IPS-NIHi7 (cell line): ENCODE measurements around the gene COL21A1.
"Not testable (repeated sequence)": the region's sequence is repeated elsewhere in the genome, so short reads cannot be mapped to it uniquely, and the experiment has no call there.

Experiments used
- DNase-seq: peaks from one replicate; pipeline ENCODE4 v3.0.0; 2012; ENCODE audit warnings: mixed read lengths; ENCODE audit errors: extremely low spot score

Gene COL21A1

GRCh38 chr6:56048601-56049000 is 198.8 kb downstream of the COL21A1 start:
- DNase-seq, result no peak

GRCh38 chr6:56047931-56048540 is 199.3 kb downstream of the COL21A1 start:
- no peak for DNase-seq

- DNase-seq, result no peak
Observed at GRCh38 chr6:56046576-56046975, 200.8 kb downstream of the COL21A1 start.

GRCh38 chr6:56043761-56044160 is 203.6 kb downstream of the COL21A1 start:
- no peak for DNase-seq

- DNase-seq, result no peak
Observed at GRCh38 chr6:56043076-56043475, 204.3 kb downstream of the COL21A1 start.

DNA sequence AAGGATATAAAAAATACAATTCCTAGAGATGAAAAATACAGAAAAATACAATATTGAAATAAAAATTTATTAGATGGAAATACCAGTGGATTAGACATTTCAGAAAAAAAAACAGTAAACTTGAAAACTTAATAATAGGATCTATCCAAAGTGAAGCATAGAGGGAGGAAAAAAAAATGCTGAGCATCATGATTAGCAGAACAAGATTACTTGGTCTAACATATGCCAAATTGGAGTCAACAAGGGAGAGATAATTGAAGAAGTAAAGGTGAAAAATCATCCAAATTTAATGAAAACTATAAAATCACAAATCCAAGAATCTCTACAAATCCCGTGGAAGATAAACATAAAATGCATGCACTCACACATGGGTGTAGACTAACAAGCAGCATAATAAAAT is 205.8 kb downstream of the COL21A1 start:
- no peak for DNase-seq

DNA sequence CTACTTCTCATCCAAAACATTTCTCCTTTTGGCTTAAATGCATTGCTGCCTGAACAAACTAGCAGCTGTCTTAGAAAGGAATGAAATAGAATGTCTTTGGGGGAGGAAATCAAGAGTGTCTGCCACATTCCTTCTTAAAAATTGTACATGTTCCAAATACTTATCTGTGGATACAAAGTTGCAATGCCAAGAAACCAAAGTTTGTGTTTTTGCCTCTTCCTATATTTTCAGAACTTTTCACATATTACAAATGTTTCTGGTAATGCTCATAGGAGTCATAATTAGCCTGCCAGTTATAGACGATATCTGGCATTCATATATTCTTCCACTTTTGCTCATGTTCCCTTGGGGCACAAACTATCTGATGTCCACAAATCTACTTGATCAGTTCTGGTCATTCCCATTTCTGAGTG is 206.5 kb downstream of the COL21A1 start:
- no peak for DNase-seq

GRCh38 chr6:56040223-56040622 is 207.2 kb downstream of the COL21A1 start:
- no peak for DNase-seq

- no peak for DNase-seq
Observed at GRCh38 chr6:56038764-56039163, 208.6 kb downstream of the COL21A1 start.

- no peak for DNase-seq
Observed at GRCh38 chr6:56037601-56038000, 209.8 kb downstream of the COL21A1 start.

GRCh38 chr6:56036916-56037600 is 210.3 kb downstream of the COL21A1 start:
- no peak for DNase-seq

DNA sequence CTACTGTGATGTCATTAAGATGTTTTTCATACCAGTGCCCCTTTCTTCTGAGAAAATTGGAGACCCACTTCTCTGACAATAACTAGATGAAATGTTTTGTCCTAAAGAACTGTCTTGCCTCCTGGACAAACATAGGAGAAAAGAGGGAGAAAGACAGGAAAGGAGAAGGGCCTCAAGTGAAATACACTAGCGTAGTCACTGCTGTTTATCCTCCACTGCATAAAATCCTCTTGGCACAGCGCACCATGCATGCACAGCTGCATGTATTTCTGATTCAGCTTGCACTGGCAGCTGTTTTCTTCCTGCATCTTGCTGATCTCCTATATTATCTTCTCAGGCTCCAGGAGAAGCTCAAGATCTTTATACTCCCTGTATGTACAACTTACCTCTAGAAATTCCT is 214.0 kb downstream of the COL21A1 start:
- DNase-seq, result no peak

DNA sequence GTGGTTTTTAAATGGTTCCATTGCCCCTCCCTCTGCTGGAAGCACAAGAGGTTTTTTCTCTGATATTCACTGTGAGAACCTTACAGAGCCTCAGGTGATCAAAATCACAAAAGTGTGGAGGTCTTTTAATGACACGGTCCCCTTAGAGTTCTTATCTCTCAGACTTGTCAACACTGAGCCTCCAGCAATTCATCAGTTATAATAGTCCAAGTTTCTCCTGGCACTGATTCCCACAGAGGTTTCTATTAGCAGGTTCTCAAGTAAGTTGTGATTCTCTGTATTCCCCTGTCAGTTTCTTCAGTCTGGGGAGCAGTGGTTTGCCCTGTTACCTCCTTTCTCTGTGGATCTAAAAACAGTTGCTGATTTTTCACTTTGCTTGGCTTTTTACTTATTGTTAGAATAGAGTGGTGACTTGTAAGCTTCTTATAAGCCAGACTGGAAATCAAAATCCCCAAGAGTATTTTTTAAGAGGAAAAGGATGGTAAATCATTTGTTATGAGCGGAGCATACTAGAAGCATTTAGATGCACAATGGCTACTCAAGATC is 214.6 kb downstream of the COL21A1 start:
- DNase-seq, result no peak

DNA sequence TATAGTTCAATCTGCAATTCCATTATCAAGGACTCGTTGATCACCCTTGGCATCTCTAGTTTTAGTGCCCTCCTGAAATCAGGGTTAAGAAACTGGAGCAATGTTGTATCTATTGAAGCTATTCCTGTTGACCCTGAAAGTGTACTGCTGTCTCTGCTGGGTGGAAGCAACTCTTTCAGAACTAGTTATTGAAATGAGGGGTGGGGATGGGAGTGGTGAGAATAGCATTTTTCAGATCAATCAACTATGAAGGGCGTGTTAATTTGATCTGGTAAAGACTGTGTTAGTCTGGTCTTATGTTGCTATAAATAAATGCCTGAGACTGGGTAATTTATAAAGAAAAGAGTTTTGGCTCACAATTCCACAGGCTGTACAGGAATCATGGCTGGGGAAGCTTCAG is 219.5 kb downstream of the COL21A1 start:
- no peak for DNase-seq

GRCh38 chr6:56026455-56027180 is 220.8 kb downstream of the COL21A1 start:
- DNase-seq, result no peak

DNA sequence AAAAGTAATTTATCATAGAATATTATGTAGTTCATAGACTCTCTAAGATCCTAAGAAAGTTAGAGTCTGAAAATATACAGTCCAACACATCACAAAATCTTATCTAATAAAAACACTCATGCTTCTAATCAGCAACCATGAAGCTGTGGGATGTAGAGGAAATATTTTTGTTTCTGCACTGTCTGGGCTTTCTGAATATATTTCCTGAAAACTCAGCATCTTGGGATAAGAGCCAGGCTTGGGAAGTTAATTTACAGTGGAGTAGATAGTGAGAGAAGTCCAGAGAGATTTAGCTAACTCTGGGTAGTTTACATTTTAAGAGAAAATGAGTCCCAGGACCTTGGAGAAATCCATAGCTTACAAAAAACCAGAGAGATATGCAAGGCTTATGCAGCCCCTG is 221.6 kb downstream of the COL21A1 start:
- DNase-seq, result no peak

- DNase-seq, result no peak
Observed at GRCh38 chr6:56024931-56025330, 222.4 kb downstream of the COL21A1 start.

- DNase-seq, result no peak
Observed at GRCh38 chr6:56023829-56024228, 223.6 kb downstream of the COL21A1 start.

DNA sequence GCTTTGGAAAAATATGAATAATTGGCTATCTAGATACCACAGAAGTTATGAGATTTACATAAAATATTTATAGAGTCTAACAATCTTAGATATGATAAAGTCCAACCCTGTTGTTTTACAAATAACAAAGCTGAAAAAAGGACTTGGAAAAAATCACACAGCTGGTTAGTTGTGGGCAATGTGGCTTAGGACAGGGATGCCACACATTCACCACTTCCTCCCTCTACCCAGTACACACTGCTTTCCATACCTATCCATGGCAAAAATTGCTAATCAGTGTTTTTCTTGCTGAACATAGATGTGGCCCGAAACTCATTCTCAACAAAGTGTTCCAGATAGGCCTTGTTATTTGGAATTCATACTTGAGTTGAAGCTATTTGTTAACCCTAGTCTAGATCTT is 224.7 kb downstream of the COL21A1 start:
- DNase-seq, result no peak

DNA sequence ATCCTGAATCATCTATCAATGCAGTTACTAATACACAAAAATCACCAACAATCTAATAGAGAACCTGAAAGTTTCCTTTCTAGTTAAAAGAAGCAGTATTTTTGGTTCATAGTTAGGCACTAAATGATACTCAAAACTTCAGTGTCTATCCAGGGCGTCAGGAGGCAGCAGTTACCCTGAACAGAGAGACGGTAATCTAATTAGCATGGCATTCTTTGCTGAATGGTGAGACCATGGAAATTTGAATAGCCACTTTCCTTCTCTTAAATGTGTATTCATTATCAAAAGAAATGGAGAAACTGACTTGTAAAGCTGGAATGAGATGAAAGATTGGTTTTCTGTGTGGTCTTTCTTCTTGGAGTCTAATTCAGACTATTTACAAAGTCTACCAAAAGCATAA is 225.4 kb downstream of the COL21A1 start:
- DNase-seq, result peak; percentile 35

DNA sequence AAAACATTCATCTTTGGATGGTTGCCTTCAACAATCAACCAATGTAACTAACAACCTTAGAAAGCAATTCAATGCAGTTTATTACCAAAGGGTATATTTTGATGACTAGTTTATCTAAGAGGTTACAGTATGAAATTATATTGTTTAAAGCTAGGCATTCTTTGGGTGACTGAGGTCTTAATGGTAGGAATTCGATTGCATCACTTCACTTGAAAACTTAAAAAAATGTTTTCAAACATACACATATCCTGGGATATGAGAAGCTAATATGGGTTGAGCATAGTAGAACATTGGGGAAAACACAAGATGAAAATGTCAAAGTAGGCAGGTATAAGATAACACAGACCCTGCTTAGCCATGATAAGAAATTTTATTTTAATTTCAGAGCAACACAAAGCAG is 227.4 kb downstream of the COL21A1 start:
- no peak for DNase-seq

- DNase-seq, result no peak
Observed at GRCh38 chr6:56017198-56017597, 230.2 kb downstream of the COL21A1 start.

DNA sequence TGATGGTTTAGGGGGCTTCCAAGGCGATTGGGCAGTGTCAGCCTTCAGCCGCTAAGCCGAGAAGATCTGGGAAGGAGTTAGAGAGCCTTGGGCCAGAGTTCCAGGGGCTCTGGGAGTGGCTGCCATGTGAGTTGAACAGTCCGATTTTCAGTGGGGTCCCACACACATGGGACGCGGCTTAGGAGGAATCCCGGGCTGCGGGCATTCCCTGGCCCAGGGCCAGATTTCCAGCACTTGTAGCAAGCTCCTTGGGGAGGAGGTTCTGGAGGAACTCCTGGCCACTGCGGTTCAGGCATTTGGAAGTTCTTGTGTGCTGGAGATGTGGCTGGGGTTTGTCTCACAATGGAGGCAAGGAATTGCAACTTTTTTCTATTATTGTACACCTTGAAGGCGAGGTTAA is 233.3 kb downstream of the COL21A1 start:
- DNase-seq, result not testable (repeated sequence)
